ENCODE measurements around the gene CD163L1.

The CD163L1 gene

DNA sequence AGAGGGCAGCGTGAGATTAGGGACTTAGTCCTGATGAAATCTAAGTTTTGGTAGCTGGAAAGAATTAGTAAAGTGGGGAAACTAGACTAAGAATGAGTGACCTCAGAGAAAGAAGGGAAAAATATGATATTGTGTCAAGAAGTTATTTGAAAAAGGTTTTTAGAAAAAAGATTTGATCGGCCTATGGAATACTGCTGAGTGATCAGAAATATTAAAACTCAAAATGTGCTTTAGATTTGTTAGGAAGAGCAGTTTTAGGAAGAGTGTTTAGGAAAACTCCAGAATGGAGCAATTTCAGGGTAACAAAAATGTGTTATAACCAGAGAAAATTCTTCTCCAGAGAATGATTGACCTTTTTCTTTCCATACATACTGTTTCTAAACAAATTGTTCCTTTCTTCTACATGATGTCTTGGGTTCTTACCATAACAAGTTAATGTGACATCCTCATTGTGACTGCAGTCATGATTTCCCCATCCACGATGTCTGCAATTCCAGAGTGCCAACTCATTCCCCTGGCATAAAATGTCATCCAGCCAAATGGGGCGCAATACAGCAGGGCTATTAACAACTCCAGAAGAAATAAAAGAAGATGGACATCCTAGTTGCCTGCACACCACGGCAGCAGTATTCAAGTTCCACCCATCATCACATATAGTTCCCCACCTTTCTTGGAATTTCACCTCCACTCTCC, 11.8 kb downstream of the CD163L1 start:
- H3K4me2 ChIP-seq (ENCODE audit: low read length): no peak overlapping the region
- H3K9ac ChIP-seq: no peak overlapping the region
- no peaks in the 10 kb centered on the region for H3K27me3 ChIP-seq (ENCODE audit: control insufficient read depth, insufficient read depth, low read length)
- H3K4me1 ChIP-seq: no peaks in the 10 kb centered on the region
- no peak overlapping the region for H3K27ac ChIP-seq
- H3K9me3 ChIP-seq (ENCODE audit: control insufficient read depth, low read length): no peaks in the 10 kb centered on the region
- H2AFZ ChIP-seq: no peak overlapping the region
- TF ChIP-seq CTCF (IDR thresholded peaks at IDR 0.05): no peak
- no peaks in the 10 kb centered on the region for H3K36me3 ChIP-seq (ENCODE audit: control insufficient read depth, insufficient read depth, low read length)
- no peak overlapping the region for H3K4me3 ChIP-seq (ENCODE audit: low read depth, low read length)
- no peaks in the 10 kb centered on the region for H3K79me2 ChIP-seq

- H3K9me3 ChIP-seq (ENCODE audit: control insufficient read depth, low read length): no peaks in the 10 kb centered on the region
- no peak overlapping the region for H3K4me2 ChIP-seq (ENCODE audit: low read length)
- no peaks in the 10 kb centered on the region for H3K27me3 ChIP-seq (ENCODE audit: control insufficient read depth, insufficient read depth, low read length)
- no peaks in the 10 kb centered on the region for H3K4me1 ChIP-seq
- no peak overlapping the region for H3K27ac ChIP-seq
- no peak overlapping the region for H3K9ac ChIP-seq
- TF ChIP-seq CTCF (IDR thresholded peaks at IDR 0.05): no peak
- no peaks in the 10 kb centered on the region for H3K36me3 ChIP-seq (ENCODE audit: control insufficient read depth, insufficient read depth, low read length)
- no peak overlapping the region for H3K4me3 ChIP-seq (ENCODE audit: low read depth, low read length)
- no peaks in the 10 kb centered on the region for H3K79me2 ChIP-seq
- H2AFZ ChIP-seq: no peak overlapping the region
Observed at GRCh38 chr12:7411343-7411742, 32.6 kb downstream of the CD163L1 start.

DNA sequence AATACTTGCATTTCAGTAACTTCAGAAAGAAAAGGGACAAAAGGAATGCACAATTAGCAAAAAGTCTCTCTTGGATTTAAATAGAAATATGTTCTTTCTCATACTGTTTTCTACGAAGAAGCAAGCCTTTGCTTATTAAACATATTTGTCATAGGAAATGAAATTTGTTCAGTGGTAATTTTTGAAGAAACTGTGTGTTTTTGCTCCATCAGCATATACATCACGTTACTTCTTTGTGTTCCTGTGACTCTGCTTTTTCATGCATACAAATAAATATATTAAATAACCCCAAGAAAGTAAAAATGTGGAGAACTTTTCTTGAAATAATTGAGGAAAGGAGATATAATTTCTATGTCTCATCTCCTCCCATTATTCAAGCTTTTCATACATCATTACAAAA, 39.7 kb downstream of the CD163L1 start:
- H3K4me2 ChIP-seq (ENCODE audit: low read length): no peak overlapping the region
- H3K9me3 ChIP-seq (ENCODE audit: control insufficient read depth, low read length): no peaks in the 10 kb centered on the region
- no peak overlapping the region for H3K4me3 ChIP-seq (ENCODE audit: low read depth, low read length)
- TF ChIP-seq CTCF (IDR thresholded peaks at IDR 0.05): no peak
- no peak overlapping the region for H2AFZ ChIP-seq
- H3K79me2 ChIP-seq: no peaks in the 10 kb centered on the region
- no peaks in the 10 kb centered on the region for H3K27me3 ChIP-seq (ENCODE audit: control insufficient read depth, insufficient read depth, low read length)
- H3K27ac ChIP-seq: no peak overlapping the region
- H3K4me1 ChIP-seq: no peaks in the 10 kb centered on the region
- no peak overlapping the region for H3K9ac ChIP-seq
- no peaks in the 10 kb centered on the region for H3K36me3 ChIP-seq (ENCODE audit: control insufficient read depth, insufficient read depth, low read length)

- no peaks in the 10 kb centered on the region for H3K27me3 ChIP-seq (ENCODE audit: control insufficient read depth, insufficient read depth, low read length)
- no peaks in the 10 kb centered on the region for H3K36me3 ChIP-seq (ENCODE audit: control insufficient read depth, insufficient read depth, low read length)
- no peak overlapping the region for H2AFZ ChIP-seq
- no peak for TF ChIP-seq CTCF (IDR thresholded peaks at IDR 0.05)
- no peaks in the 10 kb centered on the region for H3K79me2 ChIP-seq
- H3K9me3 ChIP-seq (ENCODE audit: control insufficient read depth, low read length): no peaks in the 10 kb centered on the region
- no peak overlapping the region for H3K9ac ChIP-seq
- no peak overlapping the region for H3K4me3 ChIP-seq (ENCODE audit: low read depth, low read length)
- H3K27ac ChIP-seq: no peak overlapping the region
- H3K4me1 ChIP-seq: no peaks in the 10 kb centered on the region
- H3K4me2 ChIP-seq (ENCODE audit: low read length): no peak overlapping the region
Observed at GRCh38 chr12:7403466-7403865, 40.5 kb downstream of the CD163L1 start.

- Histone ChIP-seq H3K79me2 (no peaks in the 10 kb centered on the region), H3K27ac (no peak overlapping the region), H3K4me3 (ENCODE audit: low read depth, low read length) (no peak overlapping the region), H3K4me2 (ENCODE audit: low read length) (no peak overlapping the region), H3K36me3 (ENCODE audit: control insufficient read depth, insufficient read depth, low read length) (no peaks in the 10 kb centered on the region), H3K4me1 (no peaks in the 10 kb centered on the region), H3K27me3 (ENCODE audit: control insufficient read depth, insufficient read depth, low read length) (no peaks in the 10 kb centered on the region), H3K9me3 (ENCODE audit: control insufficient read depth, low read length) (no peaks in the 10 kb centered on the region), H3K9ac (no peak overlapping the region), H2AFZ (no peak overlapping the region)
- TF ChIP-seq CTCF (IDR thresholded peaks at IDR 0.05): no peak
Observed at GRCh38 chr12:7399089-7399488, 44.9 kb downstream of the CD163L1 start.

Data from parathyroid adenoma (tissue), 2 donors.